ENCODE measurements around the gene UBE2E2.

- peak; percentile 44; the same call in 1 of the 2 replicates for TF ChIP-seq TCF4 (CRISPR knock-in tag; IDR thresholded peaks at IDR 0.05; ENCODE audit: borderline replicate concordance)
- no peak for TF ChIP-seq GLIS3 (CRISPR knock-in tag; IDR thresholded peaks at IDR 0.05)
- no peak for TF ChIP-seq RARB (CRISPR knock-in tag; IDR thresholded peaks at IDR 0.05)
- no peak for TF ChIP-seq ARNTL (CRISPR knock-in tag; IDR thresholded peaks at IDR 0.05; ENCODE audit: borderline replicate concordance, low read depth)
- TF ChIP-seq ZFP3 (CRISPR knock-in tag; IDR thresholded peaks at IDR 0.05), result no peak
- TF ChIP-seq PPARA (CRISPR knock-in tag; IDR thresholded peaks at IDR 0.05; ENCODE audit: borderline replicate concordance), result no peak
Measured at GRCh38 chr3:23601091-23601822, 398.1 kb downstream of the UBE2E2 start.
